DND-41 (cell line): Measurements from ENCODE around the gene HDAC11.

Experiments used
- EZH2 ChIP-seq: IDR thresholded peaks from 3 replicates; pipeline ENCODE4 v1.6.1; 2012; ENCODE audit warnings: borderline replicate concordance, low read depth, mild to moderate bottlenecking, moderate library complexity, low read length, inconsistent platforms; ENCODE audit not compliant: severe bottlenecking
- TF ChIP-seq, protein P1 (sequence below): IDR thresholded peaks from 2 replicates; pipeline ENCODE4 v1.5.1; 2012; ENCODE audit warnings: borderline replicate concordance, low read length, moderate library complexity, mild to moderate bottlenecking; ENCODE audit not compliant: poor library complexity, severe bottlenecking; ENCODE audit errors: extremely low read depth

DNA sequence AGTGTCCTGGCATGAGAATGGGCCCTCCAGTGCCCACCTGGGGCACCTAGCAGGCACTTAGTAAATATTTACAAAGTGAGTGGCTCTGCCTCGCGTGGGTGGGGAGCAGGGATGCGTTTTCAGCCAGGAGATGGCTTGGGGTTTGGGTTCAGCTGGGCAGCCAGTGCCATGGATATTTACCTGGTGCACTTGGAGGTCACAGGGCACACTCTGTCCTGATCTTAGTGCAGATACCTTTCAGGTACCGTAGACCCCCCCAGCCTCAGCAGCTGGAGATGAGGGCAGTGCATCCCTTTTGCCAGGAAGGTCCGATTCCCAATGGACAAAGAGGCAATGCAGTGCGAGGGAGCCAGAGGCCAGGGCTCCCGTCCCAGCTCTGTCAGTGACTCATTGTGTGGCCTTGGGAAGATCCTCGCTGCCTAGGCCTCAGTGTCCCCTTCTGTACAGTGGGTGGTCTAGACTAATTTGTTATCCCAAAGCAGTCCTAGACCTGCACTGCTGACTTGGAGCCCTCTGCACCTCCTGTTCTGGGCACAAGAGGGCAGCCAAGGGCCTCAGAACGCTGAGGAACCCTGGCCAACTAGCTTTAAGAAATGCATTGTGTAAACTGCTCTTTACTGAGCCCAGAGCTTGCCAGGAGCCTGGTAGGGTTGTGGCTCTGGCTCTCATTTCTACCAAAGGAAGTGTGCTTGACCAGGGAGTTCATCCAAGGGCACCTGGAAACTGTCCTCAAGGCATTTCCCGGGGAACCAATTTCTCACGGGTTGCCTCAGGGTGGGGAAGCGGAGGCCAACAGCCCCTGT lies 16.0 kb downstream of the HDAC11 start:
- TF ChIP-seq, protein P1, sequence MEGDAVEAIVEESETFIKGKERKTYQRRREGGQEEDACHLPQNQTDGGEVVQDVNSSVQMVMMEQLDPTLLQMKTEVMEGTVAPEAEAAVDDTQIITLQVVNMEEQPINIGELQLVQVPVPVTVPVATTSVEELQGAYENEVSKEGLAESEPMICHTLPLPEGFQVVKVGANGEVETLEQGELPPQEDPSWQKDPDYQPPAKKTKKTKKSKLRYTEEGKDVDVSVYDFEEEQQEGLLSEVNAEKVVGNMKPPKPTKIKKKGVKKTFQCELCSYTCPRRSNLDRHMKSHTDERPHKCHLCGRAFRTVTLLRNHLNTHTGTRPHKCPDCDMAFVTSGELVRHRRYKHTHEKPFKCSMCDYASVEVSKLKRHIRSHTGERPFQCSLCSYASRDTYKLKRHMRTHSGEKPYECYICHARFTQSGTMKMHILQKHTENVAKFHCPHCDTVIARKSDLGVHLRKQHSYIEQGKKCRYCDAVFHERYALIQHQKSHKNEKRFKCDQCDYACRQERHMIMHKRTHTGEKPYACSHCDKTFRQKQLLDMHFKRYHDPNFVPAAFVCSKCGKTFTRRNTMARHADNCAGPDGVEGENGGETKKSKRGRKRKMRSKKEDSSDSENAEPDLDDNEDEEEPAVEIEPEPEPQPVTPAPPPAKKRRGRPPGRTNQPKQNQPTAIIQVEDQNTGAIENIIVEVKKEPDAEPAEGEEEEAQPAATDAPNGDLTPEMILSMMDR = peak; percentile 98
- TF ChIP-seq EZH2 = no peak
